A673 (cell line): ENCODE data around the gene IDI1.

Experiments
- CTCF ChIP-seq: fragments of 300-800, 200-600 bp; sonication (generic); conservative IDR thresholded peaks from 2 replicates; pipeline ENCODE4 v1.5.1; 2017; ENCODE audit warnings: low read depth, mild to moderate bottlenecking, antibody characterized with exemption, low read length, moderate library complexity, mixed read lengths
- EZH2 ChIP-seq: fragments of 200-600 bp; sonication (generic); IDR thresholded peaks from 2 replicates; pipeline ENCODE4 v1.6.1; 2017; ENCODE audit warnings: borderline replicate concordance, low read depth, mild to moderate bottlenecking, mixed read lengths, antibody characterized with exemption, low read length; ENCODE audit not compliant: poor library complexity, severe bottlenecking

DNA sequence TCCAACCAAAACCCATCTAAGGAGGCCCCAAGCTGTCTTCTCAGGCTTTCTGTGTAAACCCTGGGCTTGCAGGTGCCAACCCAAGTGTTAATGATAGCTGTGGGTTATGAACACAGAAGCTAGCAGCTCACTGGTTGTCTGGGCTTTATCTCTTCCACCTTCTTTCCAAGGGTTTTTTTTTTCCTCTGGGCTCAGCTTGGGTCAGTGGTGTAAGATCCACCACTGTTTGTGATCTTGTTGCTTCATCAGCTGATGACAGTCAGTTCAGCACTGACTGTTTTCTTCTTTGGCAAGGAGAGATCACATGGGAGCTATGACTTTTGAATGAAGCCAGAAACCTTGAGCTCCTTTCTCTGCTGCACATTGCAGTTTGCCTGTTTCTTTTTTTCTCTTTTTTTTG is 56.0 kb downstream of the IDI1 start:
- TF ChIP-seq CTCF (no peak), EZH2 (no peak)
